Stimulated activated CD8-positive, alpha-beta memory T cell treated with anti-CD3 and anti-CD28 coated beads, Interleukin-7, amount 100 ng/mL, for 1 hour (primary cell): ENCODE data around the gene ZFYVE9.
"Not testable (repeated sequence)": the region's sequence is repeated elsewhere in the genome, so short reads cannot be mapped to it uniquely, and the experiment has no call there.

Source experiments
- DNase-seq, 2 donors: peaks; one replicate each; pipeline ENCODE4 v3.0.0-alpha.2; 2020; ENCODE audit warnings: low read depth in 2 of 2

ZFYVE9 gene

GRCh38 chr1:52191395-52191965, 49.6 kb downstream of the ZFYVE9 start:
- no peak for DNase-seq

- DNase-seq: no peak
Observed at GRCh38 chr1:52192024-52192423, 50.1 kb downstream of the ZFYVE9 start.

DNA sequence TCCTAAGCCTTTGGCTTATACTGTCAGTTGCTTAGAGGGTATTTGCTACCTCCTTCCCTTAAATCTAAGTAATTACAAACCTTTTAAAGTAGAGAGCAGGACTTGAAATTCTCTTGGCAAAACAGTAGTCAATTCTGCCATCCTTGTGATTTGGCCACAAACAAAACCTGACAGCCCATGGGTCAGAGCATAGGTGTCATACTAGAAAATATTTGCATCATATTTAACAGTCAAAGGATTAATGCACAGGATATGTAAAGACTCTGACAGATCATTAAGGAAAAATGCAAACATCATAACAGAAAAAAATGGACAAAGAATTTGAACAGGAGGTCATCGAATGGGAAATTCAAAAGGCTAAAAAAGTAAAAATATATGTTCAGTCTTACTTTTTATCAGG, 50.5 kb downstream of the ZFYVE9 start:
- DNase-seq: no peak

DNA sequence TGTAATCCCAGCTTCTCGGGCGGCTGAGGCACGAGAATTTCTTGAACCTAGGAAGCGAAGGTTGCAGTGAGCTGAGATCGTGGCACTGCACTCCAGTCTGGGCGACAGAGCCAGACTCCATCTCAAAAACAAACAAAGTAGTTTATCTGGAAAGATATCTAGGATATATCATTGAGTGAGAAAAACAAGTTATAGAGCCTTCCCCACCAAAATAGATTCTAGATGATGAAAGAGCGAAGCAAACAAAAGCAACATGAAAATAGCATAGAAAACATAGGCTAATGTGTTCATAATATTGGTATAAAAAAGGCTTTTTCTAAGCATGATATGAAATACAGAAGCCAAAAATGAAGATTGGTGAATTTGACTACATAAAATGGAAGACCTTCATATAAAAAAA, 52.1 kb downstream of the ZFYVE9 start:
- no peak for DNase-seq

DNA sequence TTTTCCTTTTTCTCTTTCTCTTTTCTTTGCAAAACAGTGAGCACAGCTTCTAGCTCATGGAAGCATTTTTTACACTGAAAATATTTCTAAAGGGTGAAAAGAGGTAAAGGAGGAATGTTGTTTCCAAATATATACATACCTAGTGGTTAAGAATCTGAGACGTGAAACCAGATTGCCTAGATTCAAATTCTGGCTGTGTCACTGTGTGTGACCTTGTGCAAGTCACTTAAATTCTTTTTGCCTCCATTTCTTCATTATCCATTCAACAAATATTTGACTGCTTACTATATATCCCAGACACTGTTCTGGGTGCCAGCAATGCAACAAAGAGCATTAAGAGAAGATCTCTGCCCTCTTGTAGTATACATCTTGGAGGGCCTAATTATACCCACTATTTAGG, 53.3 kb downstream of the ZFYVE9 start:
- DNase-seq: no peak

DNA sequence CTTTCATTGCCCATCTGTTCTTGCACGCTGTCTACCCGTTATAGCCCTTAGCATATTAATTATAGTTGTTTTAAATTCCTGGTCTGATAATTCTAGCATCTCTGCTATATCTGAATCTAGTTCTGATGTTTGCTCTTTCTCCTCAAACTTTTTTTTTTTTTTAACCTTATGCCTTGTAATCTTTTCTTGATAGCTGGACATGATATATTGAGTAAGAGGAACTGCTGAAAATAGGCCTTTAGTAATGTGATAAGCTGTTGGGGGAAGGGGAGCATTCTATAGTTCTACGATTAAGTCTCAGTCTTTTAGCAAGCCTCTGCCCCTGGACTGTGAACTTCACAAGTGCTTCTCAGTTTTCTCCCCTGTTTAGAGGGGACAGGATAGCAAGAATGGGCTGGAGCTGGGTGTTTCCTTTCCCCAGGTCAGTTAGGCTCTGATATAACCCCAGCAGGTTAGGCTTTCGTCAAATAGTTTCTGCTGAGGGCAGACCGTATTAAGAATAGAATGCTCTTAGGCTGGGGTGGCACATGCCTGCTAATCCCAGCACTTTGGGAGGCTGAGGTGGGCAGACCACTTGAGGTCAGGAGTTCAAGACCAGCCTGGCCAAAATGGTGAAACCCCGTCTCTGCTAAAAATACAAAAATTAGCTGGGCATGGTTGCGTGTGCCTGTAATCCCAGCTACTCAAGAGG, 62.2 kb downstream of the ZFYVE9 start:
- DNase-seq: no peak

DNA sequence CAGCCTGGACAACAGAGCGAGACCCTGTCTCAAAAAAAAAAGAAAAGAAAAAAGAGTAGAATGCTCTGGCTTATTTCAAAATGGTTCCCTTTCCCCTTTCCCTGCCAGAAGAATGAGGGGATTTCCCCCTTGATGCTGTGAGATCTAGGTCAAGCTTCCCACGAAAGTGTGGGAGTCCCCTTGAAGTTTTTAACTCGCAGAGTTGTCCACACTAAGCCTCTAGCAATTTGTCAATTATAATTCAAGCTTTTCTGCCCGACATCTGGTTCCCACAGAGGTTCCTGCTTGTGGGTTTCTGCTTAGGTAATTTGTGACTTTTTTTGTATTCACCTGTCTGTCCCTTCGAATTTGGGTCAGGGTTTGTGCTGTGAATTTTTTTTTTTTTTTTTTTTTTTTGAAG, 62.8 kb downstream of the ZFYVE9 start:
- no peak for DNase-seq

- not testable (repeated sequence) for DNase-seq
Observed at GRCh38 chr1:52206686-52207085, 64.8 kb downstream of the ZFYVE9 start.

GRCh38 chr1:52209429-52209828, 67.5 kb downstream of the ZFYVE9 start:
- DNase-seq: no peak

DNA sequence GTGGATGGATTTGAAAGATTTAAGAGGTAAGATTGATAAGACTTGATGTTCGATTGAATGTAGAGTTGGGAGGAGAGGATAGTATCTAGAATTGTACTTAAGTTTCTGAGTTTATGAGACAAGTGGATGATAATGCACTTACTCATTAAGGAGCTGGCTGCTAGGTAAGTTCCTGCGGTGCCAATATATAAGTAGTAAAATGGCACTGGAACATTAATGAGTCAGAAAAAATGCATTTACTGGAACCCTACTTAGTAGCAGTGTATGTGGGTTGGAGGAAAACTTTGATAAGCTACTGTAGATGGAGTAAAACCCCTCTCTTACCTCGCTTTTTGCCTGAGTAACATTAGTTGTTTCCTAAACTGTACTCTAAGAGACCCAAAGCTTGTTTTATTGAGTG, 68.2 kb downstream of the ZFYVE9 start:
- DNase-seq: no peak

DNA sequence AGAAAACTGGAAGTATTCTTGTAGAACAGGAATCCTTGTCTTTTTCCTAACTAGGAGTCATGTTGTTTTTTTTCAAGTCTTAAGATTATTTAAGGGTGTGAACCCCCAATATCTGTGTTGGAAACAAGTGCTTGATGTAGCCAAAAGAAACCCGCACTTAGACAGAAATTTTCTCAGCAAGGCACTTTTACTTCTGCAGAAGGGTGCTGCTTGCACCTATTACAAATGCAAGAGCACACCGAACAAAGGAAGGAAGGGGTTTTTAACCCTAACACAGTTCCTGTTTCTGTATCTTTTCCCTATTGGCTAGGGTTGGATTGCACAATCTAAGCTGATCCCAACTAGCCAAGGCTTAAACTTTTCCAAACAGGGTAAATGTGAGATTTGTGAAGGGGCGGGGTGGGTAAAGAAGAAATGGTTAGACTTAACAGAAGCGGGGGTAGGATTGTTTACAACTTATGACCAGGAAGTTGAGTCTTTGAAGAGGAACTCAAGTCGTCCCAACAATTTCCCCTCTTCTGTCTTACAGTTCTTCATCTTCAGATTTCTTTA, 75.1 kb downstream of the ZFYVE9 start:
- DNase-seq: no peak

- no peak for DNase-seq
Observed at GRCh38 chr1:52225174-52225573, 83.3 kb downstream of the ZFYVE9 start.

DNA sequence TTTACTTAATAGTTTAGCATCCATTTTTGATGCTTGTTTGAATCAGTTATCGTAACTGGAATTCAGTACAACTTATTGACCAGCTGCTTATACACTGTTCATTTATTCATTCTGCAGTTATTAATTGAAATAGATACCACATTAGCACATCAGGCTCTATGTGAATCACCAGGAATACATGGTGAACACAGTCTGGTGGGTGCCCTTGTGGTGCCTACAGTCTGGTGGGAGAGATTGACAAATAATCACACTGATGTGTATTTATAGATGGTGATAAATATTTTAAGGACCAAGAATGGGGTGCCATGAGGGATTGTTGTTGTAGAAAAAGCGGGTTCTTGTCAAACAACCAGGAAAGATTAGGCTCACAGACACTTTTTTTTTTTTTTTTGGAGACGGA, 87.6 kb downstream of the ZFYVE9 start:
- no peak for DNase-seq

DNA sequence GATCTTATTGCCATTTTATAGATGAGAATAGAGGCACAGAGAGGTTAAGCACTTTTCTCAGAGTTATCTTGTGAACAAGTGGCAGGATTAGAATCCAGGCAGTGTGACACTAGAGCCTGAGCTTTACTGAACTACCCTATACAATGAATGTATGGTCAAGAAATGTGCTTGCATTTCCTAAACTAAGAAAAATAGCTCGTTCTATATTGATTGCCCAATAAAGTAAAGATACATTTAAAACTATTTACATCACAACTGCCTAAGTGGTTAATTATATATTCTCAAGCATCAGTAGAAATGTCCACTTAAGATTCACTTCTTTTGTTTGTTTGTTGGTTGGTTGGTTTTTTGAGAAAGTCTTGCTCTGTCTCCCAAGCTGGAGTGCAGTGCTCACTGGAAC, 91.6 kb downstream of the ZFYVE9 start:
- no peak for DNase-seq

DNA sequence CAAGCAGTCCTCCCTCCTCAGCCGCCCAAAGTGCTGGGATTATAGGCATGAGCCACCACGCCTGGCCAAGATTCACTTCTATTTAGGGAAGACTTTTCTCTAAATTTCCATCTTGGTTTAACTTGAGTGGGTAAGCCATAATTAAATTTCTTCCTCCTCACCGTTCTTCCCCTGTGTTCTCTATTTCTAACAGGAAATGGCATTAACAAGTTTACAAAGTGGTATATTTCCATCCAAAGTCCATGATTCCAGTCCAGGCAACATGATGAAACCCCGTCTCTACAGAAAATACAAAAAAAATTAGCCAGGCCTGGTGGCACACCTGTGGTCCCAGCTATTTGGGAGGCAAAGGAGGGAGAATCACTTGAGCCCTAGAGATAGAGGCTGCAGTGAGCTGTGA, 92.1 kb downstream of the ZFYVE9 start:
- no peak for DNase-seq

DNA sequence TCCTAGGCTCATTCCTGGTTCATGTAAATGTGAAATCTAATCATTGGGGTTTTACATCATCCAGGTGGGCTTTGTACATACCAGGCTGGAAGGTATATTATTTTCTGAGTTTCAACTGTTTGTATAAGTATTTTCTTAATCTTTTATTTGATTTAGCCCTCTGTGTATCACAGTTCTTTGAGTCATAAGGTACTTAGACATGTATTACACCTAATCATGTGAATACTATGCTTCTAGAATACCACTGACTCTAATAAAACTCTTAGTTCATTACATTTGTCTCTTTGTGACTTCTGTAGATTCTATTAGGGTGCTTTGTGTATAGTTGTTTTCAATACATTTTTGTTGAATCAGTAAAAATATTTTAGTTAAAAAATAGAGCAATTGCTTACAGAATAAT, 92.8 kb downstream of the ZFYVE9 start:
- DNase-seq: no peak

GRCh38 chr1:52235646-52236045, 93.8 kb downstream of the ZFYVE9 start:
- no peak for DNase-seq

GRCh38 chr1:52237430-52237829, 95.5 kb downstream of the ZFYVE9 start:
- no peak for DNase-seq

DNA sequence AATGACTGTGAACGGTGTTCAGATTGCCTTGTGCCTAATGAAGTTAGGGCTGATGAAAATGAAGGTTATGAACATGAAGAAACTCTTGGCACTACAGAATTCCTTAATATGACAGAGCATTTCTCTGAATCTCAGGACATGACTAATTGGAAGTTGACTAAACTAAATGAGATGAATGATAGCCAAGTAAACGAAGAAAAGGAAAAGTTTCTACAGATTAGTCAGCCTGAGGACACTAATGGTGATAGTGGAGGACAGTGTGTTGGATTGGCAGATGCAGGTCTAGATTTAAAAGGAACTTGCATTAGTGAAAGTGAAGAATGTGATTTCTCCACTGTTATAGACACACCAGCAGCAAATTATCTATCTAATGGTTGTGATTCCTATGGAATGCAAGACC, 96.6 kb downstream of the ZFYVE9 start:
- DNase-seq: no peak

DNA sequence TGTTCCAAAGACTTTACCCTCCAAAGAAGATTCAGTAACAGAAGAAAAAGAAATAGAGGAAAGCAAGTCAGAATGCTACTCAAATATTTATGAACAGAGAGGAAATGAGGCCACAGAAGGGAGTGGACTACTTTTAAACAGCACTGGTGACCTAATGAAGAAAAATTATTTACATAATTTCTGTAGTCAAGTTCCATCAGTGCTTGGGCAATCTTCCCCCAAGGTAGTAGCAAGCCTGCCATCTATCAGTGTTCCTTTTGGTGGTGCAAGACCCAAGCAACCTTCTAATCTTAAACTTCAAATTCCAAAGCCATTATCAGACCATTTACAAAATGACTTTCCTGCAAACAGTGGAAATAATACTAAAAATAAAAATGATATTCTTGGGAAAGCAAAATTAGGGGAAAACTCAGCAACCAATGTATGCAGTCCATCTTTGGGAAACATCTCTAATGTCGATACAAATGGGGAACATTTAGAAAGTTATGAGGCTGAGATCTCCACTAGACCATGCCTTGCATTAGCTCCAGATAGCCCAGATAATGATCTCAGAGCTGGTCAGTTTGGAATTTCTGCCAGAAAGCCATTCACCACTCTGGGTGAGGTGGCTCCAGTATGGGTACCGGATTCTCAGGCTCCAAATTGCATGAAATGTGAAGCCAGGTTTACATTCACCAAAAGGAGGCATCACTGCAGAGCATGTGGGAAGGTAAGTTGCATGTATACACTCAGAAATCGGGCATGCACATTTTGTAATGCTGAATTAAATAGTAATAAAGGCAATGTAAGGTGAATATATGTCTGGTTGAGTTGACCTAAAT, 97.2 kb downstream of the ZFYVE9 start:
- DNase-seq: no peak

DNA sequence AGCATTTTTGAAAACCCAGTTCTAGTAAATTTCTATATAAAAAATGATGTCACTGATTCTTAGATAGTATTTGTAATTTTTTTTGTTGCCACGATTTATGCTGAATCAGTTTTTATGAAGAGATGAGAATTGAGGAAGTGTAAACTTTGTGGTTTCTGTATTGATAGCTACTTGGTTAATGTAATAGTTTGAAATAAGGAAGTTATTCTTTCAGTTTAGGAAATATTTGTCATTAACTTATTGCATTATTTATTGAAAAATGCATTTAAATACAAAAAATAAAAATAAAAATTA, 97.8 kb downstream of the ZFYVE9 start:
- DNase-seq: no peak

- DNase-seq: no peak
Observed at GRCh38 chr1:52240592-52241210, 98.8 kb downstream of the ZFYVE9 start.
